Measurements from ENCODE around the gene ZC3H15. TPM values are rescaled to one million over a fixed set of nuclear protein-coding genes. Genes with fewer than 3 reads are reported as not detected.

ZC3H15 gene
- total and polyA plus RNA-seq, 11 donors: 28.8 to 50.6 (median 31.5) TPM

DNA sequence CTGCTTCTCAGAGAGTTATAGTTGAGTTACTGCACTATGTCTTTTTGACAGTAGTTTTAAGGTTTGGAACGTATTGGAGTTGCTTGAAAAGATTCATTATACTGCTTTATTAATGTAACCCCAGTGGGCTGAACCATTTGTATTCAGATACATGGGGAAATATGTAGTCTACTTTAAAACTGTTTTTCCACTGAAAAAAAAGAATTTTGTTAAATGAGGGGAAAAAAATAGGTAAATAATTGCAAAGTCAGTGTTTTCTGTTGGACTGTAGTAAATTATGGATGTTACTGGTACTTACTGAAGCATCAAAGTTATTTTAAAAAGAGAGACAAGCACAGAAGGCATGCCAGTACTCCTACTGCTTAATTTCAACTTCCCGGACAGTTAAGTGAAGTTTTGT lies 36.4 kb downstream of the ZC3H15 start:
- peaks cover 0 to 32% (median 17%) of the 10 kb centered on the region in 9 donors for H3K36me3 ChIP-seq
- no peak for ATAC-seq
- H3K9me3 ChIP-seq: no peaks in the 10 kb centered on the region
- peaks cover 0 to 13% (median 0%) of the 10 kb centered on the region in 12 donors for H3K4me1 ChIP-seq
- no peak for TF ChIP-seq POLR2A (IDR thresholded peaks at IDR 0.05)
- TF ChIP-seq, protein P1, sequence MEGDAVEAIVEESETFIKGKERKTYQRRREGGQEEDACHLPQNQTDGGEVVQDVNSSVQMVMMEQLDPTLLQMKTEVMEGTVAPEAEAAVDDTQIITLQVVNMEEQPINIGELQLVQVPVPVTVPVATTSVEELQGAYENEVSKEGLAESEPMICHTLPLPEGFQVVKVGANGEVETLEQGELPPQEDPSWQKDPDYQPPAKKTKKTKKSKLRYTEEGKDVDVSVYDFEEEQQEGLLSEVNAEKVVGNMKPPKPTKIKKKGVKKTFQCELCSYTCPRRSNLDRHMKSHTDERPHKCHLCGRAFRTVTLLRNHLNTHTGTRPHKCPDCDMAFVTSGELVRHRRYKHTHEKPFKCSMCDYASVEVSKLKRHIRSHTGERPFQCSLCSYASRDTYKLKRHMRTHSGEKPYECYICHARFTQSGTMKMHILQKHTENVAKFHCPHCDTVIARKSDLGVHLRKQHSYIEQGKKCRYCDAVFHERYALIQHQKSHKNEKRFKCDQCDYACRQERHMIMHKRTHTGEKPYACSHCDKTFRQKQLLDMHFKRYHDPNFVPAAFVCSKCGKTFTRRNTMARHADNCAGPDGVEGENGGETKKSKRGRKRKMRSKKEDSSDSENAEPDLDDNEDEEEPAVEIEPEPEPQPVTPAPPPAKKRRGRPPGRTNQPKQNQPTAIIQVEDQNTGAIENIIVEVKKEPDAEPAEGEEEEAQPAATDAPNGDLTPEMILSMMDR (IDR thresholded peaks at IDR 0.05): no peak
- WGBS, 4 donors: 86 to 89% (median 87%) methylated on average over 2 of the region's 2 CpGs
- intact Hi-C loops (cut with DNase I): no loop called here
- DNase-seq: no peak
- H3K4me3 ChIP-seq: no peak overlapping the region
- no peak overlapping the region for H3K27ac ChIP-seq
- no peaks in the 10 kb centered on the region for H3K27me3 ChIP-seq

DNA sequence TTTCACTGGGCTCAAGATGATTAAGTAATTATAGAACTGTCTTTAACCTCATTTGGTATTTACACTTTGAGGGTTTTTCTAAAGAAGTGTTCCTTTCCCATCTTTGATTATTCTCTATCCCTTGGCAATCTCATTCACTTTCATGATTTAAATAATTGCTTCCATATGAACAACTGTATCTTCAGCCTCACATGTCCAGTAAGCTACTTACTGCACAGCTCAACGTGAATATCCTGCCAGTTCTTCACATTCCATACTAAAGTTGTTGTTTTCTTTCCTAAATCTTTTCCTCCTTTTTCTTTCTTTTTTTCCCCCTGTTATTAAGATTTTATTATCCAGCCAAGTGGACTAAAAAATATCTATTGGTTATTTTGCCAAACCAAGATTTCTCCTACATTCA lies 37.7 kb downstream of the ZC3H15 start:
- WGBS, 4 donors: 50 to 59% (median 52%) methylated on average over 1 of the region's 1 CpG
- Histone ChIP-seq H3K27ac (no peak overlapping the region), H3K9me3 (no peaks in the 10 kb centered on the region), H3K4me1 (peaks cover 0 to 13% (median 0%) of the 10 kb centered on the region in 12 donors), H3K36me3 (peaks cover 0 to 19% (median 11%) of the 10 kb centered on the region in 9 donors), H3K27me3 (no peaks in the 10 kb centered on the region), H3K4me3 (no peak overlapping the region)
- no peak for DNase-seq
- no peak for ATAC-seq
- TF ChIP-seq, protein P1 (IDR thresholded peaks at IDR 0.05): no peak
- no peak for TF ChIP-seq POLR2A (IDR thresholded peaks at IDR 0.05)
- intact Hi-C loops (cut with DNase I): no loop called here

DNA sequence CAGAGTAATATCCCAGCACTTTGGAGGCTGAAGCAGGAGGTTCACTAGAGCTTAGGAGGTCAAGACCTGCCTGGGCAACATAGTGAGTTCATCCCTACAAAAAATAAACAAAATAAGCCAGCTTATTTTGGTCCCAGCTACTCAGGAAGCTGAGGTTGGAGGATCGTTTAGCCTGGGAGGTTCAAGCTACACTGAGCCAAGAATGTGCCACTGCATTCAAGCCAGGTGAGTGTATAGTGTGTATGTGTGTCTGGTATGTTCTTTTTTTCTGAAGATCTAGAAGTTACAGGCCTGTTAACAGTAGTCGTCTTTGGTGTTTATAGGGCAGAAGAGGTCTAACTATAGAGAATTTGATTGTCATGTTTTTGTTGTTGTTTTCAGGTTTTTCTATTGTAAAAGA lies 40.2 kb downstream of the ZC3H15 start:
- Histone ChIP-seq H3K36me3 (peaks cover 0 to 7% (median 4%) of the 10 kb centered on the region in 9 donors), H3K27me3 (no peaks in the 10 kb centered on the region), H3K9me3 (no peaks in the 10 kb centered on the region), H3K27ac (no peak overlapping the region), H3K4me1 (peaks cover 0 to 13% (median 0%) of the 10 kb centered on the region in 12 donors), H3K4me3 (no peak overlapping the region)
- intact Hi-C loops (cut with DNase I): no loop called here
- ATAC-seq (no peak), DNase-seq (no peak)
- WGBS, 4 donors: 68 to 73% (median 70%) methylated on average over 2 of the region's 2 CpGs
- no peak for TF ChIP-seq POLR2A (IDR thresholded peaks at IDR 0.05)
- TF ChIP-seq, protein P1 (IDR thresholded peaks at IDR 0.05): no peak

DNA sequence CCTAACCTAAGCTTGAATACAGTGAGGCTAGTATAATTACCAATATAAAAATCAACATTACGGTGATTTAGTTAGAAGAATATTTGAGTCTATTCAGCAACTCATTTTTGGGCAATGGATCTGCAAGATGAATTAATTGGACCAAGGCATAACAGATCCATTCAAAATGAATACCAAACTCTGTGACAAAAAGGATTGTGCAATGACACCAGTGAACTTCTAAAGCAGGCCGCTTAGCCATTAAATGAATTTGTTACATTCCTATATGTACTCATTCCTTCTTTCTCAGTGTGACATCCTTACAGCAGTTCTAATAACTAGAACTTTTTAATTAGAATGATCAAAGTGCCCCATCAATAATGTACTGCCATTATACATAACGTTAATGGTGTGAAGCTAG lies 44.3 kb downstream of the ZC3H15 start:
- ATAC-seq: no peak
- DNase-seq: no peak
- Histone ChIP-seq H3K27ac (no peak overlapping the region), H3K4me1 (peaks cover 0 to 6% (median 0%) of the 10 kb centered on the region in 12 donors), H3K9me3 (no peaks in the 10 kb centered on the region), H3K27me3 (no peaks in the 10 kb centered on the region), H3K4me3 (no peak overlapping the region), H3K36me3 (no peaks in the 10 kb centered on the region)
- intact Hi-C loops (cut with DNase I): no loop called here
- no peak for TF ChIP-seq POLR2A (IDR thresholded peaks at IDR 0.05)
- TF ChIP-seq, protein P1 (IDR thresholded peaks at IDR 0.05): no peak
- WGBS, 4 donors: 95 to 97% (median 96%) methylated on average over 3 of the region's 3 CpGs

Measured in heart left ventricle (tissue), 16 donors.